ENCODE data around the gene CFAP77.

DNA sequence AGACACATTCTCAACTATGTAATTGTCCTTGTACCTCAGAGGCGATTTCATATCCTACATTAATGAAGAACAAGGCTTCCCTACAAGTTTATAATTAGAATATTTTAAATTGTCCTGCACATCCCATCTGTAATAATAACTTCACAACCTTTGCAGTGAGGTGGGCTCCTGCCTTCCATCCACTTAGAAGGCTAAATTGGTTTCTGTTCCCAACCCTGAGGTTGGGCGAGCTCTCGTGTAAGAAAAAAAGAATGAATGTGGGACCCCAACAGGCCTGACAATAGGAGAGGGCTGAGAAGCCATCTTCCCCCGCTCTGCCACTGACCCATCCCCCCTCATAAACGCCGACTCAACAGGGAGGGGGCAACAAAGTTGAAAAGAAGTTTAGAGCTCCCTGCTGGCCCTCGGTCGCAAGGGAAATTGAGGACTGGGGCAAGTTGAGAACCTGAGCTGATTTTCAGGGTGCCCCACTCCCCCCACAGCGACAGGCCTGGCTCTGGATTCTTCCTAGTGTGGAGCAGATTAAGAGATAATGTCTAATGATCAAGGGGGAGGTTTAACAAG lies 181.8 kb downstream of the CFAP77 start:
- TF ChIP-seq, protein P1, sequence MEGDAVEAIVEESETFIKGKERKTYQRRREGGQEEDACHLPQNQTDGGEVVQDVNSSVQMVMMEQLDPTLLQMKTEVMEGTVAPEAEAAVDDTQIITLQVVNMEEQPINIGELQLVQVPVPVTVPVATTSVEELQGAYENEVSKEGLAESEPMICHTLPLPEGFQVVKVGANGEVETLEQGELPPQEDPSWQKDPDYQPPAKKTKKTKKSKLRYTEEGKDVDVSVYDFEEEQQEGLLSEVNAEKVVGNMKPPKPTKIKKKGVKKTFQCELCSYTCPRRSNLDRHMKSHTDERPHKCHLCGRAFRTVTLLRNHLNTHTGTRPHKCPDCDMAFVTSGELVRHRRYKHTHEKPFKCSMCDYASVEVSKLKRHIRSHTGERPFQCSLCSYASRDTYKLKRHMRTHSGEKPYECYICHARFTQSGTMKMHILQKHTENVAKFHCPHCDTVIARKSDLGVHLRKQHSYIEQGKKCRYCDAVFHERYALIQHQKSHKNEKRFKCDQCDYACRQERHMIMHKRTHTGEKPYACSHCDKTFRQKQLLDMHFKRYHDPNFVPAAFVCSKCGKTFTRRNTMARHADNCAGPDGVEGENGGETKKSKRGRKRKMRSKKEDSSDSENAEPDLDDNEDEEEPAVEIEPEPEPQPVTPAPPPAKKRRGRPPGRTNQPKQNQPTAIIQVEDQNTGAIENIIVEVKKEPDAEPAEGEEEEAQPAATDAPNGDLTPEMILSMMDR (IDR thresholded peaks at IDR 0.05; ENCODE audit: insufficient read depth, low read depth, low read length) = no peak
- TF ChIP-seq EZH2 (IDR thresholded peaks at IDR 0.05; ENCODE audit: insufficient read depth, low read length) = no peak
